Transverse colon (tissue), 4 donors: ENCODE measurements around the gene NTMT1. TPM values are rescaled to one million over a fixed set of nuclear protein-coding genes. Genes with fewer than 3 reads are reported as not detected.

Experiments
- DNase-seq: peaks from one replicate; pipeline ENCODE4 v3.0.0-alpha.2; 2019
- H3K27ac ChIP-seq, 4 donors: fragments of 200-600 bp; sonication (generic); 2 replicates each; pipeline ENCODE4 v1.5.1; 2016 to 2018; ENCODE audit warnings: inconsistent platforms in 4 of 4
- H3K27me3 ChIP-seq: fragments of 200-600 bp; sonication (generic); 2 replicates; pipeline ENCODE4 v1.5.1; 2017; ENCODE audit warnings: inconsistent platforms
- H3K36me3 ChIP-seq, 4 donors: fragments of 200-600 bp; sonication (generic); 2 replicates each; pipeline ENCODE4 v1.5.1; 2017 to 2019; ENCODE audit warnings: inconsistent platforms in 4 of 4
- H3K4me1 ChIP-seq, 4 donors: fragments of 200-600 bp; sonication (generic); 2 replicates each; pipeline ENCODE4 v1.5.1; 2017 to 2020; ENCODE audit warnings: inconsistent platforms in 4 of 4
- H3K4me3 ChIP-seq, 4 donors: fragments of 200-600 bp; sonication (generic); 1 replicate in 1 of 4; 2 replicates in 3 of 4; pipeline versions ENCODE4 v1.5.1 to v1.6.1; 2017 to 2019; ENCODE audit warnings: inconsistent platforms in 4 of 4
- H3K9me3 ChIP-seq, 2 donors: fragments of 200-600 bp; sonication (generic); 2 replicates each; pipeline ENCODE4 v1.5.1; 2017 to 2019; ENCODE audit warnings: inconsistent platforms in 2 of 2
- CTCF ChIP-seq, 5 experiments: fragments of 200-600 bp in 3 of 5; fragments of 450-650 bp in 2 of 5; sonication (generic) in 3 of 5; IDR thresholded peaks; 1 replicate in 2 of 5; 2 replicates in 3 of 5; pipeline ENCODE4 v1.5.1; 2016 to 2017; ENCODE audit warnings: antibody characterized with exemption in 5 of 5, inconsistent platforms in 3 of 5, mild to moderate bottlenecking in 2 of 5, moderate library complexity in 1 of 5
- EP300 ChIP-seq: sonication (generic); formaldehyde crosslinking; IDR thresholded peaks from one replicate; pipeline ENCODE4 v1.6.1; 2017; ENCODE audit warnings: antibody characterized with exemption, low read depth
- POLR2A ChIP-seq: fragments of 450-650 bp; IDR thresholded peaks from one replicate; pipeline ENCODE4 v1.6.1; 2016; ENCODE audit warnings: antibody characterized with exemption, mild to moderate bottlenecking, moderate library complexity
- POLR2AphosphoS5 ChIP-seq, 3 donors: sonication (generic); formaldehyde crosslinking; IDR thresholded peaks; one replicate each; pipeline ENCODE4 v1.6.1; 2016; ENCODE audit warnings: antibody characterized with exemption in 3 of 3
- WGBS, 2 donors: methylation state at CpG; one replicate each; pipeline ENCODE4 v1.1.5; 2018; ENCODE audit warnings: low coverage in 1 of 2; 5-methylcytosine and 5-hydroxymethylcytosine counted together
- in situ Hi-C, 4 donors: fragments of 200-750 bp; cut with MboI; loops; one replicate each; pipeline versions ENCODE4 v1.15.0 to v1.15.1; 2017; ENCODE audit warnings: low sequenced_read_pairs in 3 of 4, low pct_ligation_motif_present in 1 of 4, low pct_unique_long_range_greater_than_20kb in 1 of 4
- intact Hi-C: fragments of 100-400 bp; cut with DNase I; formaldehyde crosslinking; loops from one replicate; pipeline ENCODE4 v1.15.1; 2023; ENCODE audit warnings: low total_unique reads
- total RNA-seq, 4 donors: library from RNA; depleted of rRNA; stranded (reverse); fragments of >200 nt; gene quantifications; one replicate each; pipeline ENCODE4 v1.1.0, GENCODE V29; 2016

Gene NTMT1
- total RNA-seq, result 10 to 100 TPM; 11.3 to 19.1 (median 14.3) TPM

GRCh38 chr9:129626079-129626624 lies at the start of gene NTMT1:
Gene NTMT1 (plus strand): TSS chr9:129626163. CDS start chr9:129632704, 6,541 bp downstream.
- WGBS, 2 donors, result 0 to 1% methylated on average over 3 to 44 of the region's 55 CpGs
- Histone ChIP-seq H3K9me3 (no peaks in the 10 kb centered on the region), H3K4me1 (peaks cover 22 to 49% (median 26%) of the 10 kb centered on the region in 4 donors), H3K27ac (peak within 1 kb of the TSS; percentile 88 to 93 (median 90)), H3K4me3 (peak within 1 kb of the TSS; percentile 52 to 79 (median 60)), H3K36me3 (no peaks in the 10 kb centered on the region), H3K27me3 (no peaks in the 10 kb centered on the region)
- peak; percentile 89 for DNase-seq
- peak; percentile 97 for TF ChIP-seq POLR2A
- TF ChIP-seq EP300, result no peak
- peak; percentile 98 to 99 (median 99) for TF ChIP-seq POLR2AphosphoS5 (IDR thresholded peaks at IDR 0.05)
- no peak for TF ChIP-seq CTCF (IDR thresholded peaks at IDR 0.05)
- in situ Hi-C loops (no loop called here), intact Hi-C loops (no loop called here)

- 63 to 78% methylated on average over 5 to 34 of the region's 34 CpGs for WGBS, 2 donors
- intact Hi-C loops, result no loop called here
- in situ Hi-C loops, result no loop called here
- TF ChIP-seq POLR2AphosphoS5 (IDR thresholded peaks at IDR 0.05) (no peak), CTCF (IDR thresholded peaks at IDR 0.05) (no peak), EP300 (no peak), POLR2A (no peak)
- Histone ChIP-seq H3K9me3 (no peaks in the 10 kb centered on the region), H3K27me3 (no peaks in the 10 kb centered on the region), H3K4me1 (no peaks in the 10 kb centered on the region), H3K27ac (no peak overlapping the region), H3K4me3 (no peak overlapping the region), H3K36me3 (no peaks in the 10 kb centered on the region)
- DNase-seq, result no peak
These were observed 49.1 kb upstream of the NTMT1 start for GRCh38 chr9:129576546-129577543.

GRCh38 chr9:129579294-129579693 lies 46.7 kb upstream of the NTMT1 start:
- H3K36me3 ChIP-seq, result no peaks in the 10 kb centered on the region
- WGBS, 2 donors, result 72 to 92% methylated on average over 3 of the region's 3 CpGs
- H3K27ac ChIP-seq, result no peak overlapping the region
- H3K27me3 ChIP-seq, result no peaks in the 10 kb centered on the region
- in situ Hi-C loops (no loop called here), intact Hi-C loops (no loop called here)
- DNase-seq, result no peak
- TF ChIP-seq CTCF (IDR thresholded peaks at IDR 0.05) (no peak), POLR2AphosphoS5 (IDR thresholded peaks at IDR 0.05) (no peak), EP300 (no peak), POLR2A (no peak)
- peaks cover 0 to 2% (median under 1%) of the 10 kb centered on the region in 4 donors for H3K4me1 ChIP-seq
- H3K4me3 ChIP-seq, result no peak overlapping the region
- H3K9me3 ChIP-seq, result no peaks in the 10 kb centered on the region

GRCh38 chr9:129580211-129580915 lies 45.6 kb upstream of the NTMT1 start:
- no peaks in the 10 kb centered on the region for H3K36me3 ChIP-seq
- intact Hi-C loops (no loop called here), in situ Hi-C loops (no loop called here)
- DNase-seq, result peak; percentile 33
- H3K4me3 ChIP-seq, result no peak overlapping the region
- peaks cover 0 to 4% (median 1%) of the 10 kb centered on the region in 4 donors for H3K4me1 ChIP-seq
- TF ChIP-seq CTCF (IDR thresholded peaks at IDR 0.05) (no peak), POLR2A (no peak), POLR2AphosphoS5 (IDR thresholded peaks at IDR 0.05) (no peak), EP300 (no peak)
- no peak overlapping the region for H3K27ac ChIP-seq
- 72% methylated on average over 11 of the region's 11 CpGs; no CpG with 5 or more reads in 1 of the 2 donors for WGBS, 2 donors
- H3K27me3 ChIP-seq, result no peaks in the 10 kb centered on the region
- H3K9me3 ChIP-seq, result no peaks in the 10 kb centered on the region
